ENCODE results near the gene ZNF750.
A peak's percentile ranks its signal among the peaks of the same experiment; 100 is the strongest.

ZNF750 gene

DNA sequence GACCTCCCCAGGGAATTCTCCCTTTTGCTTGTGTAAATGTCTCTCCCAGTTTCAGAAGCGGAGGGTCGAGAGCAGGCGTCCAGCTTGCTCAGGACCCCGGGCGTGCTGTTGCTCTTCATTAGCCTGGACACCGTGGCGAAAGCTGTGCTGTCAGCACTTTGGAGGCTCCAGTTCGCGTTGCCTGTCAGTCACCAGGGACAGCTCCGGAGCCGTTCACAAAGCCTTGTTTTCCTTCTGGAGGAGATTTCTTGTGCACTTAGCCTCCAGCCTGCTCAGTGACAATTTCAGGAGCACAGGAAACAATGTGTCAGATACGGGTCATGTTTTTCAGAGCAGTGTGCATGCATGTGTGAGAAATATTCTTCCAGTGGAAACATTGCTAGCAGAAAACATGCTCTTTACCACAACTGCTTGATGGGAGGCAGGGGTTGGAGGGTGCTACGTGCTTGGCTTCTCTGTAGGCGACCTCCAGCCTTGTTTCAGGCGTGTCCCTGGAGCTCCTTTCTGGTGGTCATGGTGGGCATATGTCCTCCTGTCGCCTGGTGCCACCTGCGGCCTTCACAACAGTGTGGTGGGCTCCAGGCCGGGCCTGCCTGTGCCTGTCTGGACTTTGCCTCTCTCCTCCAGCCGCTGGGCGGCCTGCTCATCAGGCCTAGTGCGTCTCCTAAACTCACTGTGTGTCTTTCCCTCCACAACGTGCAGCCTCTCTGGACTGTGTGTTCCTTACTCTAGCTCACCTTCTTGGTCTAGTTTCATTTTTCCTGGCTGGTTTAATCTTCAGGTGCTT, 29.0 kb downstream of the ZNF750 start:
- no peak for DNase-seq

- no peak for DNase-seq
These were observed 30.6 kb downstream of the ZNF750 start for GRCh38 chr17:82808921-82809905.

DNA sequence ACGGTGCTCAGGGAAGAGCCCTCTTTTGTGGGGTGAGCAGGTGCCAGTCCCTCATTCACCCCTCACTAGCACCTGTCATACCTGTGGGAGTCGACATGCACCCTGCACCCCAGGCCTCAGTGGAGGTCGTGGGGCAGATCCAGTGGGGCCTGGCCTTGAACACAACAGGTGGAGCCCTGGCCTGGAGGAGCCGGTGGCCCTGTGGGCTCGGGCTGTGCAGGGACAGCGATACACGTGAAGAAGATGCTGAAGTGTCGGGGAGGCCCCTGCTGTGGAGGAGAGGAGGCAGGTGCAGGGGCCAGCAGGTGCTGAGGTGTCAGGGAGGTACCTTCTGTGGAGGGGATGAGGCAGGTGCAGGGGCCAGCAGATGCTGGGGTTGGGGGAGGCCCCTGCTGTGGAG, 31.8 kb downstream of the ZNF750 start:
- DNase-seq = peak; percentile 5

- no peak for DNase-seq
These were observed 32.3 kb downstream of the ZNF750 start for GRCh38 chr17:82807562-82807961.

GRCh38 chr17:82807101-82807500, 32.7 kb downstream of the ZNF750 start:
- no peak for DNase-seq

DNA sequence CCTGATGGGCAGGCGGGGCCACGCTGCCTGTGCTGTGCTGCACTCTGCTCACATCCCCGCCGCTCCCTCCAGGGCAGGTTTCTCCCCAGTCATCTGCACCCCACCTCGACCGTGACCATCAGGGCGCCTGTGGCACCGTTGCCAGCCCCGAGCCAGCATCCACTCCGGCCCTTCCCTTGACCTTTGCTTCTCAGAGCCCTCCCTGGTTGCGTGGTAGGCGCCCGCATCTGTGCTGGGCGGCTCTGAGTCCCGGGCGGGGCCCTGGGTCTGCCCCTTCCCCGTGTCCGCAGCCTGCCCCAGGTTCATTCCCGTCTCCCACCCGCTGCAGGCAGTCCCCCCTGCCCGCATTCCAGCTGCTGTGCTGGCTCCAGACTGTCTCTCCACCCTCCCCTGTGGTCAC, 33.2 kb downstream of the ZNF750 start:
- no peak for DNase-seq

- DNase-seq = no peak
These were observed 34.0 kb downstream of the ZNF750 start for GRCh38 chr17:82805823-82806222.

GRCh38 chr17:82805254-82805653, 34.6 kb downstream of the ZNF750 start:
- no peak for DNase-seq

- no peak for DNase-seq
These were observed 35.2 kb downstream of the ZNF750 start for GRCh38 chr17:82804442-82805191.

GRCh38 chr17:82803606-82804005, 36.2 kb downstream of the ZNF750 start:
- DNase-seq = no peak

GRCh38 chr17:82803185-82803584, 36.6 kb downstream of the ZNF750 start:
- no peak for DNase-seq

- DNase-seq = no peak
These were observed 37.6 kb downstream of the ZNF750 start for GRCh38 chr17:82802075-82802780.

GRCh38 chr17:82801377-82801970, 38.3 kb downstream of the ZNF750 start:
- no peak for DNase-seq

- no peak for DNase-seq
These were observed 38.9 kb downstream of the ZNF750 start for GRCh38 chr17:82800885-82801284.

- DNase-seq = no peak
These were observed 40.2 kb downstream of the ZNF750 start for GRCh38 chr17:82799591-82799990.

GRCh38 chr17:82798752-82799151, 41.1 kb downstream of the ZNF750 start:
- DNase-seq = no peak

DNA sequence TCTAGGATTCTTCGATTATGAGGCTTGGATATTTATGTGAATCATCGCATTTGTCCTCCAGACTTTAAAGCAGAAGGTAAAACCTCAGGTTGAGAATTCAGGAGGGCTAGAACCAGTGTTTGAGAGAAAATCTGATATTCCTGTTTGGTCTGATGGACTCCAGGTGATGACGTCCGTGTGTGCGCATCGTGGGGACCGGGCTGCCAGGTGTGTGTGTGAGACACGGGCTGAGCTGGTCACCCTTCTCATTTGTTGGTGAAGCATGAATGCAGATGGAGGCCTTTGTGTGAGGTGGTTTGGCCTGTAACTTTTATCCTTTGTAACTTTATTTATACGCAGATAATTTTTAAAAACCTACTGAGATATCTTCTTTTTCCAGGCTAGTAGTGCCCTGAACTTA, 42.8 kb downstream of the ZNF750 start:
- no peak for DNase-seq

DNA sequence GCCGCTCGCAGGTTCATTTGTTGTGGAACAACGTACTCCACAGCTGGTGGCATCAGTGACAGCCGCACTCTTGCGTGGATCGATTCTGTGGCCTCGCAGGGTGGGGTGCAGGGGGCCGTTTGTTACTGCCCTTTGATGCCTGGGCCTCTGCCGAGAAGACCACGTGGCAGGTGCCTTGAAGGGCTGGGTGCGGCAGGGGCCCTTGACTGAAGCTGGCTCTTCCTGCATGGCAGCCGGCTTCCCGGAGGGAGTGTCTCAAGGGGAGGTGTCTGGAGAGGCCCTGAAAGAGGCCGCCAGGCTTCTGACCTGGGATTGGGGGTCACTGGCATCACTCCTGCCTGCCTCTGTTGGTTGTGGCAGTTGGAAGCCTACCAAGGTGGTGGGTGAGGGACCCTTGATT, 44.2 kb downstream of the ZNF750 start:
- DNase-seq = no peak

DNA sequence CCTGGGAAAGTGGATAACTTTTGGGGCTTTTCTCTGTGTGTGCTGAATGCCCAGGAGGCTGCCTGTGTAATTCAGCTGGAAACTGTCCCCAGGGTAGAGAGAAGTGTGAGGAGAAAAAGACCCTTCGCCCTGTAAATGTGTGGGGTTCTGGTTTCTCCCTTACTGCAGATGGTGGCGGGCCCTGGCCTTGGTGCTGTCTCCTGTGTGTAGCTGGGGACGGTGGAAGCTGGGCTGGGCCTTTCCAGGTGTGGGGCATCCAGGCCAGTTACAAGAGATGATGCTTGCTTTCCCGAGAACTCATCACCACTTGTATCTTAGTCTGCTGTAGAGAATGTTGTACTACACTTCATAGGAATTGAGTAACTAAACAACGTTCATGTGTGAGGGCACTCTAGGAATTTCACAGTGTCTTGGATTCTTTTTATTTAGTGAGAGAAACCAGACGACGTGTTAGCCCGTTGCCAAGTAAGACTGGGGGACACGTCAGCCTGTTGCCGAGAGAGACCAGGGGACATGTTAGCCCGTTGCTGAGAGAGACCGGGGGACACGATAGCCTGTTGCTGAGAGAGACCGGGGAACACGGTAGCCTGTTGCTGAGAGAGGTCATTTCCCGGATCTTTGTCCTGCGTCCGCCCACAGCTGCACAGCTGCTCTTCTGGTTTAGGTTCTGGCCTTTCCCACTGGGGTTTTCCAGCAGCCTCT, 44.9 kb downstream of the ZNF750 start:
- no peak for DNase-seq

- no peak for DNase-seq
These were observed 45.7 kb downstream of the ZNF750 start for GRCh38 chr17:82793974-82794630.

DNA sequence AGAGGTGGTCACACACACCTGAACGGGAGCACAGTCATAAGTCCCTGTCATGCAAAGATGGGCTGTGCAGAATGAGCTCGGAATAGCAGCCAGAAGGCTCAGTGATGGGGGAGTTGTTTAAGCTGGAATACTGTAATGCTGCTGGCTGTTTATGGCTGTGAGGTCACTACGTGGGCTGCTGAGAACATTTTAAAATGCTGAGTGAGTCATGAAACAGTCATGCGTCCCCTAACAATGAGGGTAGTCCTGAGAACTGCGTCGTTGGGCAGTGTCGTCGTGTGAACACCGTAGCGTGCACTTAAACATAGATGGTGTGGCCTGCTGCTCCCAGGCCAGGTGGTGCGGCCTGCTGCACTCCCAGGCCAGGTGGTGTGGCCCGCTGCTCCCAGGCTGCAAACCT, 48.3 kb downstream of the ZNF750 start:
- no peak for DNase-seq
